GM19239 (cell line): Measurements from ENCODE around the gene SLC5A10.
A peak's percentile ranks its signal among the peaks of the same experiment; 100 is the strongest.
"Not testable (repeated sequence)": the region's sequence is repeated elsewhere in the genome, so short reads cannot be mapped to it uniquely, and the experiment has no call there.

Source experiments
- DNase-seq: peaks from one replicate; pipeline ENCODE4 v3.0.0; 2011; ENCODE audit warnings: low spot score; ENCODE audit not compliant: insufficient read length
- FAIRE-seq: peaks from 2 replicates; lab custom pipeline; 2011; peaks lifted over from hg19 to GRCh38; lab: Jason Lieb, UNC

SLC5A10 gene

DNA sequence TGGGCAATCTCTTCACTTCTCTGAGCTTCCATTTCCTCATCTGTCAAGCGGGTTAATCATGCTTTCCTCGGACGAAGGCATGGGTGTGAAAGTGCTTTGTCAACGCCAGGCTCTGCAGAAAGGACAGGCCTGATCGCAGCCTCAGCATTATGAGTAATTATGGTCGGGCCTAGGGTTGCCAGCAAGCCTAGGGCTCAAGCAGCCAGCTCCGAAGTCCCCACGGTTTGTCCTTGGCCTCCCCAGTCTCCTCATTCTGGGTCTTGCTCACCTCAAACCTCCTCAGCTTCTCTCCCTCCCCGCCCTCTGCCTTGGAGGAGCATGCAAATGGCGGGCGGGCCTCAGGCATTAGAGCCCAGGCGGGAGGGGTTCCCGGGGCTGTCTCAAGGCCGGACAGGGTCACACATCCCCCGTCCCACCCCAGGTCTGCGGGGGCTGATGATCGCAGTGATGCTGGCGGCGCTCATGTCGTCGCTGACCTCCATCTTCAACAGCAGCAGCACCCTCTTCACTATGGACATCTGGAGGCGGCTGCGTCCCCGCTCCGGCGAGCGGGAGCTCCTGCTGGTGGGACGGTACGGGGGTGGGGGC, 62.8 kb downstream of the SLC5A10 start:
- DNase-seq = no peak
- FAIRE-seq = no peak

DNA sequence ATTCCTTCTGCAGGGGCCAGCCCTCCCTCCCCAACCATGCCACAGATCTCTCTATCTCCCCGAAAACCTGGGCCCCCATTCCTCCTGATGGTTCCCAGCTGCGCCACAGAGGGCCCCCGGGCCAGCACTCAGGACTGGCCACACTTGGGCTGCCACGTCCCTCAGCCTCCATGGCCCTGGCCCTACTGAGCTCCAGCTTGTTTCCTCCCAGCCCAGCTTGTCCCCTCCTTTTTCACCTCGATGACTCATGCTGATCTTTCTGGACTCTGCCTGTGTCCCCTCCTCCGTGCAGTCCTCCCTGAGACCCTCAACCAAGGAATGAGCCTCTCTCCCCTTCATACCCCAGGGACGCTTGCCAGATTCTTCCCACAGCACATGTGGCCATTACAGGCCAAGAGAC, 63.5 kb downstream of the SLC5A10 start:
- FAIRE-seq = no peak

DNA sequence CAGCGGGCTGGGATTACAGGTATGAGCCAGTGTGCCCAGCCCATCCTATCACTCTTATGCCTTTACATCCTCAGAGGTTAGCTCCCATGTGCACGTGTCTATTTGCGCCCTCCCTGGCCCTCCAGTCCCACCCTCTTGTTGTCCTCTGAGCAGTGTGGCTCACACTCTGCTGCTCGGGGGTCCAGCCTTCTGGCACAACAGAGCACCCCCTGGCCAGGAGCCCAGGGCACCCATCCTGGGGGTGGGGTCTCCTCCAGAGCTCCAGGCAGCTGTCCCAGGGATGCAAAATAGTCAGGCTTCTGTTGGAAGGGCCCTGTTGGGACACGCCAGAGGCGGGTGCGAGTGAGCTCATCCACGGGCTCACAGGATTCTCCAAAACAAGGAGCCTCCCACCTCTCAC, 64.3 kb downstream of the SLC5A10 start:
- FAIRE-seq = no peak

More for the DNA sequence above, 63.5 kb downstream of the SLC5A10 start:
- no peak for DNase-seq

DNA sequence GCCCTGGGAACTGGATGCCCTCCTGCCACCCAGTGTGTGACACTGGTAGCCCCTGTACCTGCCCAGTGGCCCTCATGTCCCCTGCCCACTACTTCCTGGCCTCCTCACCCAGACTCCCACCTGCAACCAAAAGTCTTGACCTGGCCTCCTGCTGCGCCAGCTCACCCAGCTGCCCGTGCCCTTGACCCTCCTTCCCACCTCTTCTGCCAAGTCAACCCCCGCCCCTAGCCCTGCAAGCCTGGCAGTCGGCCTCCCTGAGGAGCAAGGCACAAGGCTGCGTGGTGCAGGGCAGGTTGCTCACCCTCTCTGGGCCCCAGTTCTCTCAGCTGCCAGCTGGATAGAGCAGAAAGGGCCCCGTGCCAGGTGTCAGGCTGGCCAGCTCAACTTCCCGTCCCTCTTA, 64.9 kb downstream of the SLC5A10 start:
- DNase-seq (no peak), FAIRE-seq (no peak)

More for the DNA sequence above, 64.3 kb downstream of the SLC5A10 start:
- no peak for DNase-seq

DNA sequence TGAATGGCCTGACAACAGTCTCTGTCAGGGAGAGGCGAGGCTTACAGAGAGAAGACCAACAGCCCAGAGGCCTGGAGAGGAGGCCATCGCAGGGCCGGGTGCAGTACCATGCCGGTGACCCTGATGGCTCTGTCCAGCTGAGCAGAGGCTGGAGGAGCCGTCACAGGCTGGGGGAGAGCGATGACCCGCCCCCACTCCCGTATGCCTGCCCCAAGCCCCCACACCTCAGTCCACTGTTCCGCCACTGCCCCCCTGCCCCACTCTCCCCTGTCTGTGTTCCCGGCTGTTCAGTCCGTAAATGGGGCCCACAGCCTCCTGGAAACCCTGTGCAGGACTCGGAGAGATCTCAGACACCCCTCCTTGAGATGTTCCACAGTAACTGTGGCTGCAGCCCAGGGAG, 65.4 kb downstream of the SLC5A10 start:
- FAIRE-seq = no peak

DNA sequence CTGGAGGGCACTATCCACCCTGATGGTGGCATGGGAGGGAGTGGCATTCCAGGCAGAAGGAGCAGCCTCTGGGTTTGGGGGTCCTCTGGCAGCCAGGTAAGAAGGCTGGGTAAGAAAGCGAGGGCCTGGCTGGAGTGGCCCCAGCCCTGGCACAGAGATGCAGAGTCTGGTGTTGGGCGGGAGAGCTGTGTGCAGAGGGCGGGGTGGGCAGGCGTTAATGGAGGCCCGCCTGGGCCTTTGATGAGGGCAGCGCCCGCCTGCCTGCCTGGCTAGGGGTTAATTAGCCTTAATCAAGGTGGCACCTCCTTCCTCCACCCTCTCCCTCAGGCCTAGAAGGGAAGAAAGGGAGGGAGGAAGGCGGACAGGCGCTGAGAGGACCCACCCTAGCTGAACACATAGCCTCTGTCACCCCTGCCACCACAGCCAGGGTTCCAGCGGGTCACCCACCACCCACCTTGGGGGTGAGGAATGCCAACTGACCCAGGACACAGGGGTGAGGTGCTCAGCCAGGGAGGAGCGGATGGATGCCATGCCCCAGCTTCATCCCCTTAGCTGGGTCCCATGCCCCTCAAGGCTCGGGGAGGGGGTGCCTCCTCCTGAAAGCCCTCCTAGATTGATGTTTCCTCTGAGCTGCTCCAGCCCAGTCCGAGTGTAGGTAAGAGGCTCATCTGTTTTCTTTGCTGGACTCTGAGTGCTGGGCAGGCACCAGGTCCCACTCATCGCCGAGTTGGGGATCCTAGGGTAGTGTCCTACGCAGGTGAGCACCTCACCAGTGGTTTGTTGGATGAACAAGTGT, 66.0 kb downstream of the SLC5A10 start:
- no peak for DNase-seq
- no peak for FAIRE-seq

More for the DNA sequence above, 65.4 kb downstream of the SLC5A10 start:
- DNase-seq = no peak

DNA sequence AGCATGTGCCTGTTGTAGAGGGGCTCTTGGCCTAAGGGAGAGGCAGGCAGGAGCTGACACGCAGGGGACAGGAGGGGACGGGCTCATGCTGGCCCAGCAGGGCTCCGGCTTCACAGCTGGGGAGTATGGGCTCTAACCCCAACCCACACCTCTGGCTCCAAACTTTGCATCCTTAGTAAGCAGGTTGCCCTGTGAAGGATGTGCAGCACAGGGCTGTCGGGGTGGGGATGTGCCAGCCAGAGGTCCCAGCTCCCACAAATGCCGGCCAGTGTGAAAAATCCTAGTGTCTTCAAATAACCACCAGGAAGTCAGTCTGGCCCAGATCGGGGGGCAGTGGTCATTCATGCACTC, 66.6 kb downstream of the SLC5A10 start:
- FAIRE-seq (no peak), DNase-seq (no peak)

DNA sequence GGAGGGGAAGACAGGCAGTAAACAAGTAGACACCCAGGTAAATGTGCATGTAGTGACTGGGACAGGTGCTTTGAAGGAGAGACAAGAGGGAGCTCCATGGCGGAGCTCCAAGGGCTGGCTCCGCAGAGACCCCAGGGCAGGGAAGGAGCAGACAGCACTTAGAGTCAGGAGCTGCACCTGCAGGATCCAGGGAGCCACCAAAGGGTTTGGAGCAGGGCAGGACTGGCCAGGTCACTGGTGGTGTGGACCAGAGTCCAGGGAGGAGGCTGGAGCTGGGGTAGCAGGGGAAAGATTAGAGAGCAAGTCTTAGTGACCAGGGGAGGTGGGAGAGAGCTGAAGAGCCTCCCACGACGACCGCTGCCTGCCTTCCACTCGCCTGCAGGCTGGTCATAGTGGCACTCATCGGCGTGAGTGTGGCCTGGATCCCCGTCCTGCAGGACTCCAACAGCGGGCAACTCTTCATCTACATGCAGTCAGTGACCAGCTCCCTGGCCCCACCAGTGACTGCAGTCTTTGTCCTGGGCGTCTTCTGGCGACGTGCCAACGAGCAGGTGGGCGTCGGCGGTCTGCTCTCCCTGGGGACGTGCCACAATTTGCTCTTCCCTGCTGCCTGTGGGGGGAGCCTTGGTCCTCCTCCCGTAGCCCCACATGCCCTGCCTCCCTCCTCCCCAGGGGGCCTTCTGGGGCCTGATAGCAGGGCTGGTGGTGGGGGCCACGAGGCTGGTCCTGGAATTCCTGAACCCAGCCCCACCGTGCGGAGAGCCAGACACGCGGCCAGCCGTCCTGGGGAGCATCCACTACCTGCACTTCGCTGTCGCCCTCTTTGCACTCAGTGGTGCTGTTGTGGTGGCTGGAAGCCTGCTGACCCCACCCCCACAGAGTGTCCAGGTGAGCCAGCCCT, 67.3 kb downstream of the SLC5A10 start:
- DNase-seq (no peak), FAIRE-seq (no peak)

DNA sequence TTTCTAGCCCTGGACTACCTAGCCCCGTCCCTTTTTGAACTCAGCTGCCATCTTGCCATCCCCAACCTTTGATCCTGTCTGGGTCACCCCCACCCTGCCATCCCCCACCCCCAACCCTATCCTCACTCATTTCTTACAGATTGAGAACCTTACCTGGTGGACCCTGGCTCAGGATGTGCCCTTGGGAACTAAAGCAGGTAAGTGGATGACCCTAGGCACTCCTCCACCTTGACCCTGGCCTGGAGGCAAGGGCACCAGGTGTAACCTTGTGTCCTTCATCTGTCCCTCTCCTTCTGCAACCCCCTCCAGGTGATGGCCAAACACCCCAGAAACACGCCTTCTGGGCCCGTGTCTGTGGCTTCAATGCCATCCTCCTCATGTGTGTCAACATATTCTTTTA, 68.1 kb downstream of the SLC5A10 start:
- DNase-seq = no peak
- FAIRE-seq = no peak

DNA sequence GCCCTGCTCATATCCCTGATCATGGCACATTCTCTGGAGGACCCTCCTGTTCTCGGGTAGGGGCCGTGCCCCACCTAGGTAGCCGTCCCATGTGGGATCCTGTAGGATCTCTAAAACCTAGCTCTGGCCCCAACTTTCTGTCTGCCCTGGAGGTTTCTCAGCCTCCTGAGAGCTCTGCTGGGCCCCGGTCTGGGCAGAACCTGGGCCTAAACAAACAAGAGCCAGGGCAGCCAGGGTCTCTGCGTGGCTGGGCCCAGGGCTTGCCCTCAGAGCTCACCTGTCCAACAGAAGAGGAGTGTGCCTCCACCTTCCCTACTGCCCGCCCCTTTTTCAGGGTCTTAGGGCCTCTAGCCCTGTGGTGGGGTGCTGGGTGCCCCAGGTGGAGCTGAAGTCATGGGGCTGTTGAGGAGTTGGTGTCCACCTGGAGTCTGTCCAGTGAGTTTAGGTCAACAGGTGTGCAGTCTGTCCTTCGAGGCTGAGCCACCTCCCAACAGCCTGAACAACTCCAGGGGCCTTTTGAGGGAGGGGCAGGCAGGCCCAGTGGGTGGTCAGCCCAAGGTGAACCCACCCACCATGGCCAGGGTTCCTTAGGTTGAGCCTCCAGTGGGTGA, 69.2 kb downstream of the SLC5A10 start:
- not testable (repeated sequence) for DNase-seq
- FAIRE-seq = peak; percentile 21

DNA sequence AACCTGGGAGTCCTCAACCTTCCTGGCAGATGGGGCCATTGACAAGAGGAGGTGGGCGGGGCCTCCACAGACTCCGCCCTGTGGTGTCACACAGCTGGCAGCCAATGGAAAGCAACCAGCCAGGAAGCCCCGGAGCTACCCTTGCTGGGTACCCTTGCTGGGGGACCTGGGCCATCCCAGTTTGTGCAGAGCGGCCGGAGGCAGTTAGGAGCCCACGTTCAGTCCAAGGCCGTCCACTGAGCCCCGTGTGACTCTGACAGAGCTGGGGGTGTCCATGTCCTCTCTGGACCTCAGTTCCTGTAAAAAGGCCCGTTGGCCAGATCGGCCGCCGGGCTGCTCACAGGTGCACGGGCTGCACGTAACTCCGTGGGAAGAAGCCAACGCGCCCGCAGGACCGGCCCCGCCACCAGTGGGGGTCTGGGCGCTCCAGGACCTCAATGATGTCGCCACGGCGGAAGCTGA, 69.7 kb downstream of the SLC5A10 start:
- FAIRE-seq (no peak), DNase-seq (no peak)

DNA sequence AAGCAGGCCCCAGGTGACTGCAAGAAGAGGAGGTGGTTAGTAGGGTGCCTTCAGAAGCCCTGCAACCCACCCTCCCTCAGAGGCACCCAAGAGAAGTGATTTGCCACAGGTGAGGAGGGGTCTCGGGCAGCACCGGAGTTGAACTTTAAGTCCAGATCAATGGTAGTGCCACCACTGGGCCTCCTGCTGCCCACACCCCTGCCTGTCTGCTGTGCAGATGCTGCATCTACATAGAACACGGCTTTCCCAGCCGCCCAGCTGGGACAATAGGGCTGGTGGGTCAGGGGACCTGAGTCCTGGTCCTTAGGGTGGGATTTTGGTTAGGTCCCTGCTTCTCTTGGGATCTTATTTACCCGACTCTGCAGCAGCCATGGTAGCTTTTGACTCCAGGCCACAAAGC, 70.2 kb downstream of the SLC5A10 start:
- DNase-seq = no peak
- FAIRE-seq = no peak

DNA sequence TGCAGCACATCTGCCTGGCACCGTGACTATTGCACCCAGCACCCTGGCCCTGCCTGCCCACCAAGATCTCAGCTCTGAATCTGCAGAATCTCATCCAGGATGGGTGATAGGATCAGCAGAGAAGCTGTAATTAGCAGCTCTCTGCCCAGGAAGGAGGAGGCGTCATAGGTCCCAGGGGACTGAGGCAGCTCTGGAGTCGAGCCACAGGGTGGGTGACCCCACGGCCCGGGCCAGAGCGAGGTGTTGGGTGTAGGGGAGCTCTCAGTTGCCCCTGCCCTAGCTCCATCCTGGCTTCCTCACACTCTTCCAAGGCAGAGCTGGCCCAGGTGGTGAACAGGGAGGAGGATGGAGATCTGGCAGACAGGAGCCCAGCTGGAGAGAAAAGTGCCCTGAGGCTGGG, 70.8 kb downstream of the SLC5A10 start:
- DNase-seq (no peak), FAIRE-seq (no peak)

DNA sequence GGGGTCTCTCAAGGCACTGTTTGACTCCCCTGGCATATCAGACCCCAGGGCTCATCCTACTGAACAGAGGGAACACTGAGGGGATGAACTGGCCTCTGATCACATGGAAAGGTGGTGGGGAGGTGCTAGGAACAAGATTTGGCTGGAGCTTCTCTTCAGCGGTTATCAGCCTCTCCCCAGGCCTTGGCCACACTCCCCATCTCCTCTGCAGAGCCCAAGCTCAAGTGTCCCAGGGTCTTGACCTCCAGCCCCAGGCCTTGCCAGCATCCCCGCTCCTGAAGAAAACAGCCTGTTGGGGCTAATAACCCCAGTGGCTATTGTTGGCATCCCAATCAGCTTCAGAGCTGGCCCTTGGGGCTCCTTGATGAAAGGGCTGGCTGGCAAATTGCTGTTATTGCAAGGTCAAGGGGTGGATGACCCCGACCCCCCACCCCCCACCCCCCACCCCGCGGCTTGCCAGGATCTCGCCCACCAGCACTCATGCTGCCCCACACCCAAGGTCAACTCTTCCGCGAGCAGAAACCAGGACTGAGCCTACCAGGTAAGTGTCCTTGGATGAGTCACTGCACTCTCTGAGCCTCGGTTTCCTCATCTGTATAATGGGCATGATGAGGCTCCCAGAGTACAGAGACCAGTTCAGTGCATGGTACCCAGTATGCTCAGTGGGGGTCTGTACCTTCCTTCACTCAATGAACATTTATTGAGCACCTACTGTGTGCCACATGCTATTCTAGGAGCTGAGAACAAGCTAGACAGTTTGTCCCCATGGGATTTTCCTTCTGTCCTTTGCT, 71.4 kb downstream of the SLC5A10 start:
- DNase-seq (no peak), FAIRE-seq (no peak)

DNA sequence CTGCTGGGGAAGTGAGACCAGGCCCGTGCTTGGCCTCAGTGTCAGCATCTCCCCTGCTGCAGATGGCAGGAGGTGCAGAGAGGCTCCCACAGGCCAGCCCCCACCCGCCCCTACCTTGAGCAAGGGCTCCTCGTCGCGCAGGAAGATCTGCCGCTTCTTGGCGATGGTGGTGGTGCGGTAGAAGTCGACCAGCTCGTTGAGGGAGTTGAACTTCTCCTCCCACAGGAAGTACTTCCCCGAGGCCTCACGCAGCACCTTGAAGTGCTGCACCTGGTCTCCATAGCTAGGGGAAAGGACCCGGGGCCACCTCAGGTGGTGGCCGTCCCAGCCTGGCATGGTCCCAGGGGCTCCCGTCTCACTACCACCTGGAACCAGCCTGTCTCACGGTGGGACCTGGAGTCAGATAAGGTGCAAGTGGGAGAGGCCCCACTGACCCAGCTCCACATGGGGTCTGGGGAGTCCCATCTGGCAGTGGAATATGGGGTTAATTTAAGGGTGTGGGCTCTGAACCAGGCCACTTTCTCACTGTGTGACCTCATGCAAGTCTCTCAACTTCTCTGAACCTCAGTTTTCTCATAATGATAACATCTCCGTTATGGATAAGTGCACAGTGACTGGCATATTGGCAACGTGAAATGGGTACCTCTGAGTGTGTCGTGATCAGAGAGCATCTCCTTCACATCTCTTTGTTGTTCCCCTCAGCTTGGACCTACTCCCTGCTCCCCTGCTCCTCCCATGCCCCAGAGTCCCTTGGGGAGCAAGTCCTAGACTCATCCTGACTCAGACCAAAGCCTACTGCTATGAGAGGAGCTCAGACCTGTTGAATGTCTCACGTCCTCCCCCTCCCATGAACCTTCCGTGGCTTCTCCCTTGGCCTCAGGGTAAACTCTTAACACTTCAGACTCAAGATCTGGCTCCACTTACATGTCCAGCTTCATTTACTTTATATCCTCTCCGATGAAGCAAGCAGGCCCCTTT, 72.4 kb downstream of the SLC5A10 start:
- DNase-seq (no peak), FAIRE-seq (no peak)

DNA sequence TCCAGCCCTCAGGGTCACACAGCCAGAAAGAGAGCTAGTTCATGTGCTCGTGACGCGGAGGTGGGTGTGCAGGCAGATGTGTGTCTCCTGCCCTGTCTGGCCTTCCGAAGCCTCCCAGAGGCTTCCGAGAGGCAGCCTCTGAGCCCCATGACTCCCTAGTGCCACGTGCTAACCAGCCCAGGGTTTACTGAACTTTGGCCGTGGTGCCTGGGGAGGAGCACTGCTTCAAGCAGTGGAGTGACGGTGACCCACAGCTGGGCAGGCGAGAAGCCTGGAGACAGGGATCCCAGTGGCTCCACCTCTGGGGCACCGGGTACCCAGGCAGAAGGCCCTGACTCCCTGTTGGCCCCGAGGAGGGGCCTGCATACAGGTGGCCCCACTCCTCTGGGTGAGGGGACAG, 76.7 kb downstream of the SLC5A10 start:
- DNase-seq, FAIRE-seq: not testable (repeated sequence)

DNA sequence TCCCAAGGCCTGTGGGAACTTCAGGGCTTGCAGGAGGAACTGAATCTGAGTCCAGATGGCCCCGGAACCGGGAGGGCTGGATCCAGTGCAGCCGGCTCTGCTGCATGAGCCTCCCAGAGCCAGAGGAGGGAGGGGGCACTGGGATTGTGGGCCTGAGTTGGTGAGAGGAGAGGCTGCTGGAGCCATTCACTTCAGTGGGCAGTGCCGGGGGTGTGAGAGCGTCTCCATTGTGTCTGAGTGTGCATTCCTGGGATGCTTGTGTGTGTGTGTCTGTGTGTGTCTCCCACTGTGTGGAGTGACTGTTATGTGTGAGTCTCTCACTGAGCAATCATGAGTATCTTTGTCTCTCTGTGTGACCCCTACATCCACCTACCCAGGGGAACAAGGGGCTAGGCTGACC, 77.8 kb downstream of the SLC5A10 start:
- not testable (repeated sequence) for FAIRE-seq, DNase-seq

DNA sequence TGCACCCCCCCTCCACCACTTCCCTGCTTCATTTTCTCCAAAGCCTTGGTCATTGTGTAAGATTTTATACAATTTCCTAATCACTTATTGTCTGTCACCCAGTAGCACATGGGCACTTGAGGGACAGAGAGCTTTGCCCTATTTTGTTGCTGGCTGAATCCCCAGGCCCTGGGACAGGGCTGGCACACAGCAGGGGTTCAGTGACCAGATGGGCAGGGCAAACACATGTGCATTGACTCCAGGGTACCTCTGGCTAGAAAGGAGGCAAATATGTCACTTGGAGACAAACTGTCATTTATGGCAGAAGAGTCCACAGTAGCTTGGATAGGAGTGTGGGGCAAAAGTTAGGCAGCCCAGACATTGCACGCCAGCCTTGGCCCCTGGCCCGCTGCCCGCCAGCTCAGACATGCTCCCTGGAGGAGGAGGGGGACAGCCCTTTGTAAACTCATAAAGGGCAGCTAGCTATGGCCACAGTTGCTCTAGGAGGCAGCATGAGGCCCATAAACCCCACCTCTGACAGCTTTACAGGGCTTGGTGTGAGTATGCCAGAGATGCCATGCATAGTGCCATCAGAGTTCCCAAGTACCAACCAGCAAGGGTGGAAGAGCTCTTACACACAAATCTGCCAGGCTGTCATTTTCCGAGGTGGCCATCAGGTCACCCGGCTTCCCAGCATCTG, 78.9 kb downstream of the SLC5A10 start:
- DNase-seq = not testable (repeated sequence)

More for the DNA sequence above, 78.9 kb downstream of the SLC5A10 start:
- not testable (repeated sequence) for FAIRE-seq
